A549 (cell line): ENCODE results near the gene SIAH3.

ENCODE experiments used
- EP300 ChIP-seq, 2 experiments: fragments of >200 bp; sonication (Bioruptor Twin); formaldehyde crosslinking; IDR thresholded peaks; 2 replicates in 1 of 2; 3 replicates in 1 of 2; pipeline ENCODE4 v1.6.1; 2016 to 2017
- HEYL ChIP-seq: fragments of 250-450 bp; sonication (Bioruptor Pico); IDR thresholded peaks from 2 replicates; pipeline ENCODE4 v1.8.0; 2021; ENCODE audit warnings: mild to moderate bottlenecking, moderate library complexity
- NR3C1 ChIP-seq: fragments of >200 bp; sonication (Bioruptor Twin); formaldehyde crosslinking; IDR thresholded peaks from 3 replicates; pipeline ENCODE4 v1.6.1; 2017
- POLR2A ChIP-seq: IDR thresholded peaks from 2 replicates; pipeline ENCODE4 v1.6.1; 2012; ENCODE audit warnings: mild to moderate bottlenecking, low read length
- POLR2AphosphoS2 ChIP-seq: conservative IDR thresholded peaks from 2 replicates; pipeline ENCODE4 v1.6.1; 2012; ENCODE audit warnings: low read length, improper control_type of control experiment, inconsistent platforms
- RAD21 ChIP-seq, 2 experiments: fragments of >200 bp in 1 of 2; sonication (Bioruptor Twin) in 1 of 2; formaldehyde crosslinking in 1 of 2; IDR thresholded peaks in 1 of 2; conservative IDR thresholded peaks in 1 of 2; 2 replicates in 1 of 2; 3 replicates in 1 of 2; pipeline ENCODE4 v1.6.1; 2012 to 2018; ENCODE audit warnings: inconsistent platforms in 1 of 2
- RCOR1 ChIP-seq: fragments of 150-350 bp; IDR thresholded peaks from 2 replicates; pipeline ENCODE4 v1.6.1; 2014; ENCODE audit warnings: antibody characterized with exemption, low read length, low read depth
- RFX5 ChIP-seq: fragments of 450-650 bp; IDR thresholded peaks from 2 replicates; pipeline ENCODE4 v1.7.1; 2014; ENCODE audit warnings: antibody characterized with exemption, mild to moderate bottlenecking, moderate library complexity
- TF ChIP-seq, protein P1 (sequence below): fragments of >200 bp; sonication (Bioruptor Twin); formaldehyde crosslinking; IDR thresholded peaks from 3 replicates; pipeline ENCODE4 v1.5.1; 2016
- TF ChIP-seq, protein P2 (sequence below): IDR thresholded peaks from 2 replicates; pipeline ENCODE4 v1.6.1; 2012; ENCODE audit warnings: low read depth, borderline replicate concordance
- TF ChIP-seq, protein P3 (sequence below): fragments of 450-650 bp; IDR thresholded peaks from 2 replicates; pipeline ENCODE4 v1.6.1; 2014; ENCODE audit warnings: antibody characterized with exemption

DNA sequence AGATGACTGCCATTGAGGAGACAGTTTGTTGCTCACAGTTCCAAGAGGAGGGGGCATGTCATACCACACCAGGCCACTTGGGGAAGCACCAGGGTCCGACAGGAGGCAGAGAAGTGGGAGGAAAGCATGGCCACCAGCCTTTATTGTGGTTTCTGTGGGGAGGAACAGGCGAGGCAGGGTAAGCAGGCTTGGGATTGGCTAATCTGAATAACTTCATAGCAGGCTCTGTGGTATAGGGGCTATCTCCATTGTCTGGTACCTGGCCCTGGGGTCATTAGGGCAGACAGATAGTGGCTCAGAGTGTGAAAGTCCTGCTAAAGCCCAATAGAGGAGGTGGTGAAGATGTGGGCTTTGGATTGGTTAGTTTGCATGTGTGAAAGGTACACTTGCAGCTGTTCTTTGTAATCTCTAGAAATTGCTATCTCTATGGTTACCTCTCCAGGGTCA is 114.0 kb downstream of the SIAH3 start:
- TF ChIP-seq HEYL (CRISPR knock-in tag) (no peak), RCOR1 (no peak), POLR2A (no peak), RFX5 (no peak), NR3C1 (no peak), POLR2AphosphoS2 (no peak), EP300 (IDR thresholded peaks at IDR 0.05) (no peak), RAD21 (conservative IDR thresholded peaks at IDR 0.05 in 1 of 2, IDR thresholded peaks at IDR 0.05 in 1 of 2) (no peak)
- TF ChIP-seq, protein P1, sequence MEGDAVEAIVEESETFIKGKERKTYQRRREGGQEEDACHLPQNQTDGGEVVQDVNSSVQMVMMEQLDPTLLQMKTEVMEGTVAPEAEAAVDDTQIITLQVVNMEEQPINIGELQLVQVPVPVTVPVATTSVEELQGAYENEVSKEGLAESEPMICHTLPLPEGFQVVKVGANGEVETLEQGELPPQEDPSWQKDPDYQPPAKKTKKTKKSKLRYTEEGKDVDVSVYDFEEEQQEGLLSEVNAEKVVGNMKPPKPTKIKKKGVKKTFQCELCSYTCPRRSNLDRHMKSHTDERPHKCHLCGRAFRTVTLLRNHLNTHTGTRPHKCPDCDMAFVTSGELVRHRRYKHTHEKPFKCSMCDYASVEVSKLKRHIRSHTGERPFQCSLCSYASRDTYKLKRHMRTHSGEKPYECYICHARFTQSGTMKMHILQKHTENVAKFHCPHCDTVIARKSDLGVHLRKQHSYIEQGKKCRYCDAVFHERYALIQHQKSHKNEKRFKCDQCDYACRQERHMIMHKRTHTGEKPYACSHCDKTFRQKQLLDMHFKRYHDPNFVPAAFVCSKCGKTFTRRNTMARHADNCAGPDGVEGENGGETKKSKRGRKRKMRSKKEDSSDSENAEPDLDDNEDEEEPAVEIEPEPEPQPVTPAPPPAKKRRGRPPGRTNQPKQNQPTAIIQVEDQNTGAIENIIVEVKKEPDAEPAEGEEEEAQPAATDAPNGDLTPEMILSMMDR, result no peak
- TF ChIP-seq, protein P2, sequence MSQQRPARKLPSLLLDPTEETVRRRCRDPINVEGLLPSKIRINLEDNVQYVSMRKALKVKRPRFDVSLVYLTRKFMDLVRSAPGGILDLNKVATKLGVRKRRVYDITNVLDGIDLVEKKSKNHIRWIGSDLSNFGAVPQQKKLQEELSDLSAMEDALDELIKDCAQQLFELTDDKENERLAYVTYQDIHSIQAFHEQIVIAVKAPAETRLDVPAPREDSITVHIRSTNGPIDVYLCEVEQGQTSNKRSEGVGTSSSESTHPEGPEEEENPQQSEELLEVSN, result no peak
- TF ChIP-seq, protein P3, sequence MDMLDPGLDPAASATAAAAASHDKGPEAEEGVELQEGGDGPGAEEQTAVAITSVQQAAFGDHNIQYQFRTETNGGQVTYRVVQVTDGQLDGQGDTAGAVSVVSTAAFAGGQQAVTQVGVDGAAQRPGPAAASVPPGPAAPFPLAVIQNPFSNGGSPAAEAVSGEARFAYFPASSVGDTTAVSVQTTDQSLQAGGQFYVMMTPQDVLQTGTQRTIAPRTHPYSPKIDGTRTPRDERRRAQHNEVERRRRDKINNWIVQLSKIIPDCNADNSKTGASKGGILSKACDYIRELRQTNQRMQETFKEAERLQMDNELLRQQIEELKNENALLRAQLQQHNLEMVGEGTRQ, result no peak
